Keratinocyte (primary cell): ENCODE results near the gene CATSPER2. TPM values are rescaled to one million over a fixed set of nuclear protein-coding genes. Genes with fewer than 3 reads are reported as not detected.
"Not testable (repeated sequence)": the region's sequence is repeated elsewhere in the genome, so short reads cannot be mapped to it uniquely, and the experiment has no call there.

Experiments
- DNase-seq: peaks from one replicate; pipeline ENCODE4 v3.0.0-alpha.2; 2011; ENCODE audit warnings: low read depth, missing footprints, low spot score
- FAIRE-seq: peaks from 2 replicates; lab custom pipeline; 2011; peaks lifted over from hg19 to GRCh38; lab: Jason Lieb, UNC
- H2AFZ ChIP-seq: 2 replicates; pipeline ENCODE4 v1.6.0; 2012; ENCODE audit warnings: low read length, control low read depth, inconsistent platforms; ENCODE audit not compliant: control insufficient read depth
- H3K27ac ChIP-seq: 2 replicates; pipeline ENCODE4 v1.5.1; 2011; ENCODE audit warnings: low read length; ENCODE audit not compliant: control insufficient read depth, insufficient read depth
- H3K27me3 ChIP-seq: 3 replicates; pipeline ENCODE4 v1.6.0; 2011; ENCODE audit warnings: low read length; ENCODE audit not compliant: control insufficient read depth, insufficient read depth; ENCODE audit errors: extremely low read depth
- H3K36me3 ChIP-seq, 2 experiments: 2 replicates in 1 of 2; 3 replicates in 1 of 2; pipeline ENCODE4 v1.5.1; 2011; ENCODE audit warnings: low read length in 2 of 2, mild to moderate bottlenecking in 1 of 2; ENCODE audit not compliant: control insufficient read depth in 2 of 2, insufficient read depth in 2 of 2; ENCODE audit errors: extremely low read depth in 1 of 2
- H3K4me1 ChIP-seq: 3 replicates; pipeline ENCODE4 v1.5.1; 2011; ENCODE audit warnings: low read length; ENCODE audit not compliant: control insufficient read depth, insufficient read depth; ENCODE audit errors: extremely low read depth
- H3K4me2 ChIP-seq: 3 replicates; pipeline ENCODE4 v1.6.0; 2011; ENCODE audit warnings: low read depth, low read length; ENCODE audit not compliant: control insufficient read depth, insufficient read depth; ENCODE audit errors: extremely low read depth
- H3K4me3 ChIP-seq, 3 experiments: fragments of 200-600 bp in 1 of 3; sonication (generic) in 1 of 3; 2 replicates in 2 of 3; 3 replicates in 1 of 3; pipeline ENCODE4 v1.5.1; 2011 to 2016; ENCODE audit warnings: low read length in 3 of 3, mild to moderate bottlenecking in 3 of 3, control low read depth in 2 of 3, inconsistent platforms in 1 of 3, low read depth in 1 of 3, mixed read lengths in 1 of 3, mixed run types in 1 of 3, moderate library complexity in 1 of 3; ENCODE audit not compliant: control insufficient read depth in 2 of 3, insufficient read depth in 2 of 3; ENCODE audit errors: extremely low read depth in 1 of 3
- H3K79me2 ChIP-seq: 2 replicates; pipeline ENCODE4 v1.6.0; 2012; ENCODE audit warnings: low read length; ENCODE audit not compliant: control insufficient read depth, insufficient read depth
- H3K9ac ChIP-seq: 3 replicates; pipeline ENCODE4 v1.6.0; 2011; ENCODE audit warnings: low read length; ENCODE audit not compliant: control insufficient read depth, insufficient read depth; ENCODE audit errors: extremely low read depth
- H3K9me1 ChIP-seq: 3 replicates; pipeline ENCODE4 v1.6.0; 2011; ENCODE audit warnings: low read length; ENCODE audit not compliant: control insufficient read depth, insufficient read depth; ENCODE audit errors: extremely low read depth
- H3K9me3 ChIP-seq: 2 replicates; pipeline ENCODE4 v1.5.1; 2012; ENCODE audit warnings: low read depth, low read length; ENCODE audit not compliant: control insufficient read depth
- H4K20me1 ChIP-seq: 3 replicates; pipeline ENCODE4 v1.6.0; 2011; ENCODE audit warnings: low read length; ENCODE audit not compliant: control insufficient read depth, insufficient read depth; ENCODE audit errors: extremely low read depth
- dilution Hi-C: fragments of 300-500 bp; cut with MboI; formaldehyde crosslinking; loops from one replicate; pipeline ENCODE4 v1.7.0; 2020; ENCODE audit warnings: low sequenced_read_pairs; ENCODE audit not compliant: extremely low pct_ligation_motif_present
- polyA plus RNA-seq, 5 experiments: library from polyadenylated mRNA; depleted of rRNA in 3 of 5; stranded (reverse) in 3 of 5; stranded (forward) in 1 of 5; unstranded in 1 of 5; fragments of >200 nt; gene quantifications; 1 replicate in 1 of 5; 2 replicates in 3 of 5; 3 replicates in 1 of 5; pipeline versions ENCODE4 v1.2.1 to v1.2.3, GENCODE V29; 2011 to 2012; ENCODE audit warnings: missing spikeins in 2 of 5, low read depth in 1 of 5, low replicate concordance in 1 of 5

CATSPER2 gene
- polyA plus RNA-seq, 1 donor (not counting 4 experiments of a cell fraction or from before 2014, with no cell fraction given): 4.2 TPM

DNA sequence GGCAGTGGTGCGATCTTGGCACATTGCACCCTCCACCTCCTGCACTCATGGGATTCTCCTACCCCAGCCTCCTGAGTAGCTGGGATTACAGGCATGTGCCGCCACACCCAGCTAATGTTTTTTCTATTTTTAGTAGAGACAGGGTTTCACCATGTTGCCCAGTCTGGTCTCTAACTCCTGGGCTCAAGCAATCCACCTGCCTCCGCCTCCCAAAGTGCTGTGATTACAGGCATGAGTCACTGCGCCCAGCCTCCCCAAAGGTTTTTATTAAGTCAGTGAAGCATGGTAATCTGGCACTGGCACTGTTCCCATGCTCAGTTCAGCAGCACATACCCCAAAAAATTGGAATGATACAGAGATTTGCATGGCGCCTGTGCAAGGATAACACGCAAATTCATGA is 46.4 kb downstream of the CATSPER2 start:
- H3K9ac ChIP-seq, H3K27ac ChIP-seq, H3K27me3 ChIP-seq, H4K20me1 ChIP-seq, H2AFZ ChIP-seq, H3K4me1 ChIP-seq, H3K79me2 ChIP-seq, H3K4me2 ChIP-seq, H3K36me3 ChIP-seq, FAIRE-seq, H3K9me3 ChIP-seq, H3K9me1 ChIP-seq, dilution Hi-C loops, DNase-seq, H3K4me3 ChIP-seq: not testable (repeated sequence)

DNA sequence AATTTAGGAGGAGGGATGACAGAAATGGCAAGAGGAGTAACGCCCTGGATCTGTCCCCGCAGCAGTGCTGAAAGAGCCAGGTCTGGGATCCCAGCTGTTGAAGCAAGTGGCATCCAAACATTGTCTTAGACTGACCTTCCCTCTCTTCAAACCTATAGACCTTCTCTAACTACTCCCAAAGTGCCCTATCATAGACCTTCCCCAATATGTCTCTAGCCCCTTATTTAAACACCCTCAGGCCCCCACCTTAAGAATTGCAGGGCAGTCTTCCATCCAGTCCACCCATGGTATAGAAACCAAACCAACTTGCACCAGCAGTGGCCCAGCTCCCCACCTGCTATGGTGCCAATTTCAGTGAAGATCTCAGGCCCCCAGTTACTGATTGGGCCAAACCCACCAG is 48.4 kb downstream of the CATSPER2 start:
- H3K4me1 ChIP-seq, H3K79me2 ChIP-seq, dilution Hi-C loops, H3K36me3 ChIP-seq, DNase-seq, H3K9ac ChIP-seq, H3K4me3 ChIP-seq, FAIRE-seq, H3K27ac ChIP-seq, H3K9me3 ChIP-seq, H2AFZ ChIP-seq, H4K20me1 ChIP-seq, H3K9me1 ChIP-seq, H3K27me3 ChIP-seq, H3K4me2 ChIP-seq: not testable (repeated sequence)

DNA sequence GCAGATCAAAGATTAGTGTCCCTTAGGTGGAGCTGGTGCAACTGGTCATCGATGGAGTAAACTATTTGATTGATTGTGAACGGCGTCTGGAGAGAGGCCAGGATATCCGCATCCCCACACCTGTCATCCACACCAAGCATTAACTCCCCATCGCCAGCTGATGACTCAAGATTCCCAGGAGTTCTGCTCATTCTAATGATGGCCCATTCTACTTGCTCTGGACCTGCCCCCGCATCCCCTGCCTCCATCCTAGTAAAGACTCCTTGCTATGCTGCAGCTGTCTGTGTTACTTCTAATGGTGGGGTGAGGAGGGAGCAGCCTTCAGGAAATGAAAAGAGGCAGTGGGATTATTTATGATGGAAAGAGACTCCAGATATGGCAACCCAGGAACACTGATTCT is 49.5 kb downstream of the CATSPER2 start:
- H2AFZ ChIP-seq, DNase-seq, H3K4me3 ChIP-seq, H3K27ac ChIP-seq, H3K36me3 ChIP-seq, H3K4me2 ChIP-seq, dilution Hi-C loops, FAIRE-seq, H3K9me3 ChIP-seq, H3K27me3 ChIP-seq, H3K9ac ChIP-seq, H3K79me2 ChIP-seq, H4K20me1 ChIP-seq, H3K4me1 ChIP-seq, H3K9me1 ChIP-seq: not testable (repeated sequence)

DNA sequence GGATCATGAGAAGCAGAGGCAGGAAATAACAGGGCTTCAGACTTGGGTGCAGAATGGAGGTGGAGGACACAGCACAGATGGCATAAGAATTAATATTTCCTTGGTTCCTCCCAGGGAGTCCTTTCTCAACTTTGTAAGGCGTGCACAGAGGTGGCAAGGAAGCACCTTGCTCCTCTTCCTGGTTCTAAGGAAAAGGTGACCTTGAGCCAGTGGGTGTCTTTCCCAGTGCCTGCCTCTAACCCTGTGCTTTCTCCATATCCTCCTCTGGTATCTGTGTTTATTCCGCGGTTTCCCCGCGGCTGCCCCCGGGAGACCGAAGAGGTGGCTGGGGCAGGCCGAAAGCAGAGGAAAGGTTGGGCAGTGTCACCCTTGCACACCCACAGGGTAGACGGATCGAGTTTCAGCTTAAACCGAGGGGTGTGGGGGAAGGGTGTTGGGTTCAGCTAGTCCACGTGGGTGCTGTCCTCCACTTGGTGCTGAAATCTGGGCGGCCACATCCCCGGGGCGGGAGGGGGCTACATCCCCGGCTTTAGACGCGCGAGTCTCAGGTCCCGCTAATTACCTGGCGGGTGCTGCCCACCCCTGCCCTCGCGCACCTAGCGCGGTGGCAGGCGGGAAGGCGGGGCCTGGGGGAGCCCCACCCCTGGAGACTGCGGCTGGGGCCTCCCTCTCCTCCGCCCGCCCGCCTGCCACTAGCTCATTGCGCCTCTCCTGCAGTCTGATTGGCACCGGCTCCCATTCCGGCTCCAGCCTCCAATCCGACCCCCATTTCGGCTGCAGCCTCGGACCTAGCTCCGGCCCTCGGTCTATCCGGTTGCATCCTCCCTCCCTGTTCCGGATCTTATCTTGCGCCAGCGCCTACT is 55.1 kb downstream of the CATSPER2 start, which contains the start of gene CKMT1B:
Gene CKMT1B, plus strand, starts transcription at position 700 of the 863 bp plus-strand sequence. CDS start 192 bp downstream, outside the sequence.
- H3K36me3 ChIP-seq, H3K9ac ChIP-seq, dilution Hi-C loops, H3K4me1 ChIP-seq, H3K9me1 ChIP-seq, H3K9me3 ChIP-seq, H3K79me2 ChIP-seq, H3K4me3 ChIP-seq, H3K4me2 ChIP-seq, H3K27me3 ChIP-seq, H2AFZ ChIP-seq, DNase-seq, H4K20me1 ChIP-seq, H3K27ac ChIP-seq: not testable (repeated sequence)
- peak; percentile 23 for FAIRE-seq

DNA sequence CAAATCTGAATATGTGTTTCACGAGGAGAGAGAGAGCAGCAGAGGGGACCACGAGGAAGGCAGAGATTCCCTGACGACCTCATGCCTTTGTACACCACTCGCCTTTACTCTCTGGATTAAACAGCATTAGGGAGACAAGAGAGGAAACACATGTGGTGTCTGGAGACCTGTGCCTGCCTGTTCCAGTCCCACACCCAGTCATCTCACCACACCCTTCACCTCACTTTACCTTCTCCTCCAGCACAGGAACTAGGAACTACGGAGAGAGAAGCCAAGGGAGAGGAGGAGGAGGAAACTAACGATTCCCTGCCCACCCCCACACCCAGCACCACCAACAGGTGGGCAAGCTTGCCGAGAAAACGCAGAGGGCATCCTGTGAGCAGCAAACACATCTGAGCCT is 55.8 kb downstream of the CATSPER2 start:
- H3K9me1 ChIP-seq, H3K9me3 ChIP-seq, H3K27me3 ChIP-seq, H3K9ac ChIP-seq, H3K4me3 ChIP-seq, H4K20me1 ChIP-seq, H3K36me3 ChIP-seq, H3K27ac ChIP-seq, H2AFZ ChIP-seq, H3K4me2 ChIP-seq, H3K4me1 ChIP-seq, H3K79me2 ChIP-seq, dilution Hi-C loops, DNase-seq: not testable (repeated sequence)
- FAIRE-seq: peak; percentile 96
